Thyroid gland (tissue), 4 donors: ENCODE measurements around the gene C5.

Experiments used
- CTCF ChIP-seq, 6 experiments: fragments of 200-600 bp in 3 of 6; fragments of 450-650 bp in 3 of 6; sonication (generic) in 3 of 6; IDR thresholded peaks; one replicate each; pipeline ENCODE4 v1.5.1; 2016 to 2019; ENCODE audit warnings: antibody characterized with exemption in 6 of 6, mild to moderate bottlenecking in 2 of 6, inconsistent platforms in 1 of 6, moderate library complexity in 1 of 6
- POLR2A ChIP-seq, 2 donors: fragments of 450-650 bp; IDR thresholded peaks; one replicate each; pipeline ENCODE4 v1.6.1; 2017; ENCODE audit warnings: antibody characterized with exemption in 2 of 2, mild to moderate bottlenecking in 2 of 2, moderate library complexity in 1 of 2

GRCh38 chr9:120960001-120960400 is 90.1 kb downstream of the C5 start:
- TF ChIP-seq CTCF (IDR thresholded peaks at IDR 0.05): no peak
- TF ChIP-seq POLR2A (IDR thresholded peaks at IDR 0.05): no peak
